ENCODE results near the gene SLC1A3. TPM values are rescaled to one million over a fixed set of nuclear protein-coding genes. Genes with fewer than 3 reads are reported as not detected.
A peak's percentile ranks its signal among the peaks of the same experiment; 100 is the strongest.

The SLC1A3 gene
- total RNA-seq, 1 donor from 2014 or later = 43.5 TPM

GRCh38 chr5:36679221-36679989 is 73.0 kb downstream of the SLC1A3 start:
- intact Hi-C loops (cut with DNase I) = no loop called here
- no peak overlapping the region for H3K27ac ChIP-seq
- TF ChIP-seq CTCF (IDR thresholded peaks at IDR 0.05) = no peak
- no peaks in the 10 kb centered on the region for H3K4me1 ChIP-seq
- ATAC-seq (no peak), DNase-seq (no peak)
- no peak overlapping the region for H3K4me3 ChIP-seq
- H3K9me3 ChIP-seq = no peaks in the 10 kb centered on the region
- H3K27me3 ChIP-seq = no peaks in the 10 kb centered on the region
- no peaks in the 10 kb centered on the region for H3K36me3 ChIP-seq

GRCh38 chr5:36680066-36680465 is 73.7 kb downstream of the SLC1A3 start:
- no peak overlapping the region for H3K27ac ChIP-seq
- no peak for TF ChIP-seq CTCF (IDR thresholded peaks at IDR 0.05)
- no peak overlapping the region for H3K4me3 ChIP-seq
- H3K4me1 ChIP-seq = peaks cover under 1% of the 10 kb centered on the region
- H3K9me3 ChIP-seq = no peaks in the 10 kb centered on the region
- H3K36me3 ChIP-seq = no peaks in the 10 kb centered on the region
- ATAC-seq (peak; percentile 83), DNase-seq (peak; percentile 75)
- intact Hi-C loops (cut with DNase I) = no loop called here
- H3K27me3 ChIP-seq = no peaks in the 10 kb centered on the region

- Histone ChIP-seq H3K27me3 (no peaks in the 10 kb centered on the region), H3K4me1 (peaks cover 4% of the 10 kb centered on the region), H3K4me3 (no peak overlapping the region), H3K36me3 (no peaks in the 10 kb centered on the region), H3K9me3 (no peaks in the 10 kb centered on the region), H3K27ac (no peak overlapping the region)
- no peak for TF ChIP-seq CTCF (IDR thresholded peaks at IDR 0.05)
- ATAC-seq (no peak), DNase-seq (no peak)
- intact Hi-C loops (cut with DNase I) = no loop called here
These were observed 75.3 kb downstream of the SLC1A3 start for GRCh38 chr5:36681711-36682110.

- no peak overlapping the region for H3K27ac ChIP-seq
These were observed 76.1 kb downstream of the SLC1A3 start for GRCh38 chr5:36682499-36682898.

GRCh38 chr5:36683821-36684434 is 77.5 kb downstream of the SLC1A3 start:
- intact Hi-C loops (cut with DNase I) = no loop called here
- no peak for TF ChIP-seq CTCF (IDR thresholded peaks at IDR 0.05)
- DNase-seq = peak; percentile 70
- Histone ChIP-seq H3K9me3 (no peaks in the 10 kb centered on the region), H3K27me3 (no peaks in the 10 kb centered on the region), H3K4me1 (peaks cover 4% of the 10 kb centered on the region), H3K4me3 (no peak overlapping the region), H3K27ac (peak overlapping the region; percentile 55), H3K36me3 (no peaks in the 10 kb centered on the region)
- peak; percentile 64 for ATAC-seq

More at GRCh38 chr5:36682499-36682898, 76.1 kb downstream of the SLC1A3 start:
- DNase-seq = no peak
- H3K4me1 ChIP-seq = peaks cover 4% of the 10 kb centered on the region
- H3K27me3 ChIP-seq = no peaks in the 10 kb centered on the region
- intact Hi-C loops (cut with DNase I) = no loop called here
- no peak overlapping the region for H3K4me3 ChIP-seq
- TF ChIP-seq CTCF (IDR thresholded peaks at IDR 0.05) = no peak
- ATAC-seq = no peak
- no peaks in the 10 kb centered on the region for H3K9me3 ChIP-seq
- no peaks in the 10 kb centered on the region for H3K36me3 ChIP-seq

Data from upper lobe of right lung (tissue), 1 donor.